Mammary epithelial cell (primary cell): ENCODE results near the gene GALK2.

Experiments used
- CTCF ChIP-seq, 2 donors: IDR thresholded peaks in 1 of 2; conservative IDR thresholded peaks in 1 of 2; 2 replicates each; pipeline ENCODE4 v1.5.1; 2011 to 2012; ENCODE audit warnings: inconsistent platforms in 2 of 2, low read length in 2 of 2, mild to moderate bottlenecking in 2 of 2, control low read depth in 1 of 2, low read depth in 1 of 2; ENCODE audit not compliant: insufficient read depth in 1 of 2; ENCODE audit errors: extremely low read depth in 1 of 2
- EZH2 ChIP-seq: IDR thresholded peaks from 2 replicates; pipeline ENCODE4 v1.6.1; 2012; ENCODE audit warnings: low read length, inconsistent platforms, borderline replicate concordance

- TF ChIP-seq CTCF (conservative IDR thresholded peaks at IDR 0.05 in 1 of 2, IDR thresholded peaks at IDR 0.05 in 1 of 2; ENCODE audit: extremely low read depth in 1 of 2, insufficient read depth in 1 of 2, low read depth in 1 of 2, low read length in 2 of 2), result no peak
- TF ChIP-seq EZH2, result no peak
These were observed 19.6 kb downstream of the GALK2 start for GRCh38 chr15:49189631-49190030.
